VCaP (cell line): ENCODE results near the gene COL1A1.
A peak's percentile ranks its signal among the peaks of the same experiment; 100 is the strongest.

Experiments
- H3K27ac ChIP-seq: fragments of 450-650 bp; 2 replicates; pipeline ENCODE4 v1.5.1; 2017
- TF ChIP-seq, protein P1 (sequence below): fragments of 450-650 bp; conservative IDR thresholded peaks from 2 replicates; pipeline ENCODE4 v1.5.1; 2017; ENCODE audit warnings: mild to moderate bottlenecking, moderate library complexity

COL1A1 gene

DNA sequence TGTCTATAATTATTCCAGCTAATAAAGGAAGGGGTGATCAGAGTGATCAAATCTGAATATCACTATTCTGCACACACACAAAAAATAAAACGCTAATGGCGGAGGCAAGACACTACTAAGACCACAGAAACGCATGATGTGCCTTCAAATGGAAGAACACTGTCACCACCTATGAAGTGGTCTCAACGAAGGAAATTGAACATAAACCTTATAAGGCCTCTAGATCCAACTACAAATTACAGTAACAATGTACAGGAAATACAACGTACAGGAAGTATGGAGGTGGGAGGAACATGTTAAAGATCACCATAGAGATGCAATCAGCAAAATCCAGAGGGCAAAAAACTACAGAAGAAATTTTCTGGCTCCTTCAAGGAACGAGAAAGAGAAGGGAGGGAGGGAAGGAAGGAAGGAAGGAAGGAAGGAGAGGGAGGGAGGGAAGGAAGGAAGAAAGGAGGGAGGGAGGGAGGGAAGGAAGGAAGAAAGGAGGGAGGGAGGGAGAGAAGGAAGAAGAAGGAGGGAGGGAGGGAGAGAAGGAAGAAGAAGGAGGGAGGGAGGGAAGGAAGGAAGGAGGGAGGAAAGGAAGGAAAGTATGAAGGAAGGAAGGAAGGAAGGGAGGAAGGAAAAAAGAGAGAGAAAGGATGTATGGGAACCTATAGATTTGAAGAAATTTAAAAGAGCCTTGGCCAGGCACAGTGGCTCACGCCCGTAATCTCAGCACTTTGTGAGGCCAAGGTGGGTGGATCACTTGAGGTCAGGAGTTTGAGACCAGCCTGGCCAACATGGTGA lies 38.8 kb downstream of the COL1A1 start:
- no peak overlapping the region for H3K27ac ChIP-seq
- TF ChIP-seq, protein P1, sequence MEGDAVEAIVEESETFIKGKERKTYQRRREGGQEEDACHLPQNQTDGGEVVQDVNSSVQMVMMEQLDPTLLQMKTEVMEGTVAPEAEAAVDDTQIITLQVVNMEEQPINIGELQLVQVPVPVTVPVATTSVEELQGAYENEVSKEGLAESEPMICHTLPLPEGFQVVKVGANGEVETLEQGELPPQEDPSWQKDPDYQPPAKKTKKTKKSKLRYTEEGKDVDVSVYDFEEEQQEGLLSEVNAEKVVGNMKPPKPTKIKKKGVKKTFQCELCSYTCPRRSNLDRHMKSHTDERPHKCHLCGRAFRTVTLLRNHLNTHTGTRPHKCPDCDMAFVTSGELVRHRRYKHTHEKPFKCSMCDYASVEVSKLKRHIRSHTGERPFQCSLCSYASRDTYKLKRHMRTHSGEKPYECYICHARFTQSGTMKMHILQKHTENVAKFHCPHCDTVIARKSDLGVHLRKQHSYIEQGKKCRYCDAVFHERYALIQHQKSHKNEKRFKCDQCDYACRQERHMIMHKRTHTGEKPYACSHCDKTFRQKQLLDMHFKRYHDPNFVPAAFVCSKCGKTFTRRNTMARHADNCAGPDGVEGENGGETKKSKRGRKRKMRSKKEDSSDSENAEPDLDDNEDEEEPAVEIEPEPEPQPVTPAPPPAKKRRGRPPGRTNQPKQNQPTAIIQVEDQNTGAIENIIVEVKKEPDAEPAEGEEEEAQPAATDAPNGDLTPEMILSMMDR = no peak

DNA sequence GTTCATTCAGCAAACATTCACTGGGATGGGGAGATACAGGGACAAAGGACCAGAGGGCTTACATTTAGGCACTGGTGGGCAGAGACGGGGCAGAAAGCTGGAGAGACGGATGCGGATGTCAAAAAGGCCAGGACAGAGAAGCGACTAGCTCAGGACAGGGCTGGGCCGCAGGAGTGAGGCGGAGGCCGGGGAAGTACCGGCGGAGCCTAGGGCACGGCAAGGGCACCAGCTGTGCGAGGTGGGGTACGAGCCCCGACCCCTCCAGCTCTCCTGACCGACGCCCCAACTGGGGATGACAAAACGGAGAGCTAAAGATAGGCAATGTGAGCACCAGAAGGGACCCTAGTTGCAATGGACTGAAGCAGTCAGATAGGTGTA lies 39.5 kb downstream of the COL1A1 start:
- H3K27ac ChIP-seq = peak overlapping the region; percentile 61; the same call in 1 of the 2 replicates
- TF ChIP-seq, protein P1 = no peak

DNA sequence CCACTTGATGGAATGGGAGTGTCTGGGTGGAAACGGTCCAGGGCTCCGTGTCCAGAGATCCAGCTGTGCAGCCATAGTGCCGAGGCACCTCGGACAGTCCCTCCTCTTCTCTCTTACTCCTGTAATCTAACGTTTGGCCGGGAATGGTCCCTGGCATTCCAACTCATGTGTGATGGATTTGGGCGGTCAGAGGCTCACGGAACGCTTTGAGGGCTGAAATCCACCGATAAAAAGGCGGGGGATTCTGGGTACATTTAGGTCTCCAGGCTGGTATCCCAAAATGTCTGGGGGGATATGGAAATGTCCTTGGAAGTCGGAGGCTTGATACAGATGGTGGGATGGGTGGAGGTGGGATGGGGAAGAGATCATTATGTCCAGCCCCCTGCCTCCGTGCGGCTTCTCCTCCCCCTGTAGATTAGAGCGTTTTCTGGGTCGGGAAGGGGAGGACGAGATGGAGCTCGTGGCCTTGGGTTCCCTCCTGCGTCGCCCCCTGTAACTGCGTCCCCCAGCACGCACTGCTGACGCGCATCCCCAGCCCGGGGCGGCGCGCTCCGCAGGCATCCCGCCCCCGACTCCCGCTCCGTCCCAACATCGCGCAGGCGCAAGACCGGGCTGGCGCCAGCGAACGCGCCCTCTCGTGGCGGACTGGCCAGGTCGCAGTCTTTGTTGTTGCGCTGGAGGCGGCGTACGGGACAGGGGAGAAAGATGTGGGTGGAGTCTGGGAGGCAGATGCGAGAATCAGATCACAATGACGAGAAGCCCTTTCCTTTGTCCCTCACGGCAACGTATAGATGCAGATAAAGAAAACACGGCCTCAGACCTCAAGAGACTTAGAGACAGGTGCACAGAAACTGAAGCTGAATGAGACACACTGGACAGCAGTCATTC lies 40.2 kb downstream of the COL1A1 start:
- peak overlapping the region; percentile 61 for H3K27ac ChIP-seq

DNA sequence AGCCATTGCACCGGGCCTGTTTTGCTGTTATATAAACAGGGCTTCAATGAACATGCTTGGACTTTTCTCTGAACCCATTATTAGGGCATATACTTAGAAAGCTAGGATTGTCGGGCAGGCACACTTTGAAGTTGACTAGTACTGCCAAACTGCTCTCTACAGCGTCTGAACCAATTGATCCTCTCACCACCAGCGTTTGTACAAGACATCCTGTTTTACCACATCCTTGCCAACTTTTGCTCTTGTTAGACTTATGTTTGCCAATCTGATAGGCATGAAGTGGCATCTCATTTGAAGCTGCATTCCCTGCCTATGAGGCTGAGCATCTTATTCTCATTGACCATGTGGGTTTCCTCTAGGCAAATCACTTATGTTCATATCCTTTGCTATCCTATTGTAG lies 43.5 kb downstream of the COL1A1 start:
- TF ChIP-seq, protein P1 = no peak
- no peak overlapping the region for H3K27ac ChIP-seq

More for the DNA sequence above, 40.2 kb downstream of the COL1A1 start:
- TF ChIP-seq, protein P1 = peak; percentile 99

DNA sequence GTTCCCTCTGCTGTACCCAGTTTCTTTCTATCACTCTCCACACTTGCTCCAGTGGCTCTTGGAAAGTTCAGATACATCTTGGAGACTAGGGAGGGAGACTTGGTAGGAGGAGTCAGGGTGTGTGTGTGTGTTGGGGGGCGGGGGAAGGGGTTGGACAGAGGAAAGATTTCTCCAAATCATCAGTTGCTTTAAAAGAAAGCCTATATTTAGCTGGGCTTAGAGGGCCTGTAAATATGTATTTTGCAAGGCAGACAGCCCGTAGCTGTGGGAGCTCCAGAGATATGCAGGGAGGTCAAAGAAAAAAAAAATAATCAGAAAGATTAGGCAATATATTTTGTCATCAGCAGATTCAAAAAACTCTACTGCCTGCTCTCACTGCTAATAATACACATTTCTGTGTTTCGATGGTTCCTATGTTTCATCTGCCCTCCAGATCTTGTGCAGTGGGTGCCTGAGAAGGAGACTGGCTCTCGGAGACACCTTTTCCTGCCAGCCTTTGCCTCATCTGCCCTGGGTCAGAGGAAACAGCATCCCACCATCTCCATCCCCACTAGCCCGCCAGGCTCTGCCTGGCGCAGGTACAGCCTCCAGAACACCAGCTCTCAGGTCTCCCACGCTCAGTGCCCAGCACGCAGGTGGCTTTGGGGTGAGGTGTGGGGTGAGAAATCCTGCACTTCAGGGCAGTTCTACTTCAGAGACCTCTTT lies 46.2 kb downstream of the COL1A1 start:
- H3K27ac ChIP-seq = no peak overlapping the region
- TF ChIP-seq, protein P1 = no peak

- no peak overlapping the region for H3K27ac ChIP-seq
- TF ChIP-seq, protein P1 = no peak
Measured at GRCh38 chr17:50154604-50155003, 46.8 kb downstream of the COL1A1 start.
